Tibial nerve (tissue), 4 donors: ENCODE data around the gene ADRA1B.
"Not testable (repeated sequence)": the region's sequence is repeated elsewhere in the genome, so short reads cannot be mapped to it uniquely, and the experiment has no call there.

ENCODE experiments used
- EP300 ChIP-seq, 2 donors: sonication (generic); formaldehyde crosslinking; IDR thresholded peaks; one replicate each; pipeline ENCODE4 v1.6.1; 2017; ENCODE audit warnings: antibody characterized with exemption in 2 of 2, mild to moderate bottlenecking in 1 of 2
- POLR2A ChIP-seq, 2 donors: fragments of 450-650 bp; IDR thresholded peaks; one replicate each; pipeline ENCODE4 v1.6.1; 2017; ENCODE audit warnings: antibody characterized with exemption in 2 of 2, mild to moderate bottlenecking in 2 of 2, moderate library complexity in 2 of 2
- TF ChIP-seq, protein P1 (sequence below), 5 experiments: fragments of 200-600 bp in 3 of 5; fragments of 450-650 bp in 2 of 5; sonication (generic) in 3 of 5; IDR thresholded peaks; one replicate each; pipeline ENCODE4 v1.5.1; 2016 to 2019; ENCODE audit warnings: antibody characterized with exemption in 5 of 5, mild to moderate bottlenecking in 3 of 5, moderate library complexity in 2 of 5

DNA sequence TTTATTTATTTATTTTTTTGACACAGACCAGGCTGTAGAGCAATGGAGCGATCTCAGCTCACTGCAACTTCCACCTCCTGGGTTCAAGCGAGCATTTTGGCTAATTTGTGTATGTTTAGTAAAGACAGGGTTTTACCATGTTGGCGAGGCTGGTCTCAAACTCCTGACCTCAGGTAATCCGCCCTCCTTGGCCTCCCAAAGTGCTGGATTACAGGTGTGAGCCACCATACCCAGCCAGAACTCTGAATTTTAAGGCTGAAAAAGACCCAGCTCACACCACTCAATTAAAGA, 49.5 kb downstream of the ADRA1B start:
- TF ChIP-seq, protein P1, sequence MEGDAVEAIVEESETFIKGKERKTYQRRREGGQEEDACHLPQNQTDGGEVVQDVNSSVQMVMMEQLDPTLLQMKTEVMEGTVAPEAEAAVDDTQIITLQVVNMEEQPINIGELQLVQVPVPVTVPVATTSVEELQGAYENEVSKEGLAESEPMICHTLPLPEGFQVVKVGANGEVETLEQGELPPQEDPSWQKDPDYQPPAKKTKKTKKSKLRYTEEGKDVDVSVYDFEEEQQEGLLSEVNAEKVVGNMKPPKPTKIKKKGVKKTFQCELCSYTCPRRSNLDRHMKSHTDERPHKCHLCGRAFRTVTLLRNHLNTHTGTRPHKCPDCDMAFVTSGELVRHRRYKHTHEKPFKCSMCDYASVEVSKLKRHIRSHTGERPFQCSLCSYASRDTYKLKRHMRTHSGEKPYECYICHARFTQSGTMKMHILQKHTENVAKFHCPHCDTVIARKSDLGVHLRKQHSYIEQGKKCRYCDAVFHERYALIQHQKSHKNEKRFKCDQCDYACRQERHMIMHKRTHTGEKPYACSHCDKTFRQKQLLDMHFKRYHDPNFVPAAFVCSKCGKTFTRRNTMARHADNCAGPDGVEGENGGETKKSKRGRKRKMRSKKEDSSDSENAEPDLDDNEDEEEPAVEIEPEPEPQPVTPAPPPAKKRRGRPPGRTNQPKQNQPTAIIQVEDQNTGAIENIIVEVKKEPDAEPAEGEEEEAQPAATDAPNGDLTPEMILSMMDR (IDR thresholded peaks at IDR 0.05), result peak in 1 of 5 experiments; percentile 4
- not testable (repeated sequence) for TF ChIP-seq POLR2A, EP300 (IDR thresholded peaks at IDR 0.05)
